H1 (cell line): ENCODE results near the gene NBDY. TPM values are rescaled to one million over a fixed set of nuclear protein-coding genes. Genes with fewer than 3 reads are reported as not detected.

Experiments used
- CTCF ChIA-PET: fragments of 300-600 bp; sonication (Branson Sonifier 250); formaldehyde crosslinking; loops from one replicate; lab custom pipeline; 2021; ENCODE audit not compliant: partially characterized antibody; lab: Charles Lee
- POLR2A ChIA-PET: fragments of 300-600 bp; sonication (Branson Sonifier 250); formaldehyde crosslinking; loops from one replicate; lab custom pipeline; 2021; ENCODE audit warnings: inconsistent platforms; ENCODE audit not compliant: partially characterized antibody; lab: Charles Lee
- DNase-seq, 2 experiments: peaks; one replicate each; pipeline versions ENCODE4 v3.0.0 to v3.0.0-alpha.2; 2010 to 2022; ENCODE audit warnings: low spot score in 2 of 2, low read depth in 1 of 2, mixed read lengths in 1 of 2
- FAIRE-seq: peaks from 2 replicates; lab custom pipeline; 2011; peaks lifted over from hg19 to GRCh38; lab: Jason Lieb, UNC
- H2AFZ ChIP-seq: 2 replicates; pipeline ENCODE4 v1.8.1; 2012; ENCODE audit warnings: low read length, inconsistent platforms
- H2AK5ac ChIP-seq: 2 replicates; pipeline ENCODE4 v1.6.1; 2013; ENCODE audit warnings: low read depth, low read length
- H2BK120ac ChIP-seq: replicated peaks from 2 replicates; pipeline ENCODE3; 2013; ENCODE audit warnings: low read depth, low read length, inconsistent platforms
- H2BK12ac ChIP-seq: 2 replicates; pipeline ENCODE4 v1.6.1; 2013; ENCODE audit warnings: low read depth, low read length
- H2BK15ac ChIP-seq: 2 replicates; pipeline ENCODE4 v1.6.1; 2013; ENCODE audit warnings: low read length
- H2BK20ac ChIP-seq: 2 replicates; pipeline ENCODE4 v1.6.1; 2013; ENCODE audit warnings: low read length
- H2BK5ac ChIP-seq: 2 replicates; pipeline ENCODE4 v1.6.1; 2013; ENCODE audit warnings: low read depth, low read length
- H3K14ac ChIP-seq: 2 replicates; pipeline ENCODE4 v1.6.1; 2013; ENCODE audit warnings: inconsistent platforms; ENCODE audit not compliant: insufficient read length
- H3K18ac ChIP-seq: 2 replicates; pipeline ENCODE4 v1.6.1; 2013; ENCODE audit warnings: low read length; ENCODE audit errors: extremely low read depth
- H3K23ac ChIP-seq: 2 replicates; pipeline ENCODE4 v1.6.1; 2013; ENCODE audit warnings: inconsistent platforms; ENCODE audit not compliant: insufficient read length
- H3K23me2 ChIP-seq: 2 replicates; pipeline ENCODE4 v1.6.1; 2013; ENCODE audit warnings: low read depth, low read length
- H3K27ac ChIP-seq: 2 replicates; pipeline ENCODE4 v1.6.1; 2011; ENCODE audit warnings: low read depth, low read length, inconsistent platforms
- H3K27me3 ChIP-seq, 4 experiments: replicated peaks in 1 of 4; 1 replicate in 1 of 4; 2 replicates in 3 of 4; pipeline versions ENCODE4 v1.6.1 to v1.8.1; 2011 to 2013; ENCODE audit warnings: low read length in 3 of 4, mild to moderate bottlenecking in 3 of 4, inconsistent platforms in 2 of 4, mixed read lengths in 2 of 4, moderate library complexity in 1 of 4; ENCODE audit not compliant: control insufficient read depth in 3 of 4, insufficient read depth in 3 of 4; ENCODE audit errors: extremely low read depth in 1 of 4
- H3K36me3 ChIP-seq, 4 experiments: 2 replicates each; pipeline versions ENCODE4 v1.6.1 to v1.8.1; 2011 to 2013; ENCODE audit warnings: mild to moderate bottlenecking in 4 of 4, low read length in 3 of 4, moderate library complexity in 2 of 4, control low read depth in 1 of 4, inconsistent platforms in 1 of 4; ENCODE audit not compliant: insufficient read depth in 4 of 4, control insufficient read depth in 2 of 4
- H3K4ac ChIP-seq: replicated peaks from 2 replicates; pipeline ENCODE3; 2013; ENCODE audit warnings: low read length, low read depth, mixed read lengths, inconsistent platforms; ENCODE audit not compliant: insufficient read length
- H3K4me1 ChIP-seq, 4 experiments: replicated peaks in 1 of 4; 1 replicate in 1 of 4; 2 replicates in 3 of 4; pipeline versions ENCODE4 v1.6.1 to v1.8.1; 2011 to 2013; ENCODE audit warnings: low read length in 3 of 4, inconsistent platforms in 2 of 4, mixed read lengths in 1 of 4; ENCODE audit not compliant: insufficient read depth in 4 of 4, control insufficient read depth in 3 of 4
- H3K4me2 ChIP-seq, 2 experiments: 2 replicates each; pipeline versions ENCODE4 v1.6.1 to v1.8.1; 2011 to 2013; ENCODE audit warnings: low read depth in 2 of 2, low read length in 2 of 2, control low read depth in 1 of 2, inconsistent platforms in 1 of 2, mild to moderate bottlenecking in 1 of 2; ENCODE audit not compliant: insufficient read depth in 1 of 2
- H3K4me3 ChIP-seq, 4 experiments: fragments of 200-600, 300-600 bp in 1 of 4; sonication (generic), shearing (Covaris generic), sonication (Bioruptor Twin) in 1 of 4; 2 replicates each; pipeline versions ENCODE4 v1.5.1 to v1.8.1; 2011 to 2016; ENCODE audit warnings: low read length in 4 of 4, low read depth in 3 of 4, control low read depth in 2 of 4, inconsistent platforms in 2 of 4, mild to moderate bottlenecking in 2 of 4, mixed read lengths in 1 of 4, moderate library complexity in 1 of 4; ENCODE audit not compliant: insufficient read depth in 2 of 4; ENCODE audit errors: extremely low read depth in 1 of 4
- H3K56ac ChIP-seq: replicated peaks from 2 replicates; pipeline ENCODE3; 2013; ENCODE audit warnings: low read depth, mild to moderate bottlenecking, mixed read lengths, low read length, inconsistent platforms; ENCODE audit not compliant: insufficient read length
- H3K79me1 ChIP-seq: 2 replicates; pipeline ENCODE4 v1.6.1; 2013; ENCODE audit warnings: low read depth, low read length, control low read depth
- H3K79me2 ChIP-seq, 2 experiments: 2 replicates each; pipeline versions ENCODE4 v1.6.1 to v1.8.1; 2012 to 2013; ENCODE audit warnings: low read length in 2 of 2, mild to moderate bottlenecking in 2 of 2, inconsistent platforms in 1 of 2; ENCODE audit not compliant: insufficient read depth in 2 of 2, control insufficient read depth in 1 of 2
- H3K9ac ChIP-seq, 4 experiments: replicated peaks in 1 of 4; 1 replicate in 1 of 4; 2 replicates in 3 of 4; pipeline versions ENCODE4 v1.6.1 to v1.8.1; 2011 to 2013; ENCODE audit warnings: low read depth in 3 of 4, low read length in 3 of 4, control low read depth in 2 of 4, mild to moderate bottlenecking in 2 of 4, moderate library complexity in 2 of 4, inconsistent platforms in 1 of 4; ENCODE audit errors: extremely low read depth in 1 of 4
- H3K9me3 ChIP-seq, 2 experiments: 2 replicates each; pipeline versions ENCODE4 v1.6.1 to v1.8.1; 2012 to 2013; ENCODE audit warnings: mild to moderate bottlenecking in 2 of 2, moderate library complexity in 2 of 2, control low read depth in 1 of 2, inconsistent platforms in 1 of 2, low read depth in 1 of 2, low read length in 1 of 2, mixed read lengths in 1 of 2; ENCODE audit not compliant: insufficient read depth in 2 of 2
- H4K20me1 ChIP-seq, 2 experiments: replicated peaks in 1 of 2; 2 replicates each; pipeline versions ENCODE3 to v1.8.1; 2011 to 2013; ENCODE audit warnings: inconsistent platforms in 2 of 2, low read length in 2 of 2, mild to moderate bottlenecking in 1 of 2; ENCODE audit not compliant: insufficient read depth in 2 of 2, control insufficient read depth in 1 of 2
- H4K5ac ChIP-seq: 2 replicates; pipeline ENCODE4 v1.6.1; 2013; ENCODE audit warnings: low read length, low read depth, mixed read lengths, inconsistent platforms; ENCODE audit not compliant: insufficient read length
- H4K8ac ChIP-seq: 2 replicates; pipeline ENCODE4 v1.8.0; 2013; ENCODE audit warnings: mild to moderate bottlenecking, moderate library complexity, low read length, inconsistent platforms; ENCODE audit not compliant: insufficient read depth; ENCODE audit errors: extremely low read depth
- H4K91ac ChIP-seq: replicated peaks from 2 replicates; pipeline ENCODE3; 2013; ENCODE audit warnings: low read length, mixed read lengths, inconsistent platforms; ENCODE audit not compliant: insufficient read length
- ASH2L ChIP-seq: fragments of 200-600, 300-600 bp; sonication (generic); IDR thresholded peaks from one replicate; pipeline ENCODE4 v1.7.1; 2017; ENCODE audit warnings: low read length
- BACH1 ChIP-seq: IDR thresholded peaks from 2 replicates; pipeline ENCODE4 v1.6.1; 2012; ENCODE audit warnings: low read length, improper control_type of control experiment
- CBX8 ChIP-seq: fragments of 300-800, 300-1000 bp; sonication (generic); IDR thresholded peaks from 2 replicates; pipeline ENCODE4 v1.7.1; 2016; ENCODE audit warnings: low read depth, low read length, borderline replicate concordance
- EZH2 ChIP-seq: fragments of 200-600 bp; sonication (generic); IDR thresholded peaks from 2 replicates; pipeline ENCODE4 v1.7.1; 2012; ENCODE audit warnings: low read depth, mild to moderate bottlenecking, moderate library complexity, low read length, inconsistent platforms; ENCODE audit not compliant: severe bottlenecking
- HDAC2 ChIP-seq, 2 experiments: fragments of 300-600 bp in 1 of 2; sonication (generic) in 1 of 2; IDR thresholded peaks; 2 replicates each; pipeline ENCODE4 v1.6.1; 2011 to 2012; ENCODE audit warnings: low read depth in 2 of 2, low read length in 2 of 2, mild to moderate bottlenecking in 2 of 2, moderate library complexity in 2 of 2, borderline replicate concordance in 1 of 2, inconsistent platforms in 1 of 2
- PHF8 ChIP-seq: fragments of 200-600 bp; sonication (generic); conservative IDR thresholded peaks from 2 replicates; pipeline ENCODE4 v1.7.1; 2012; ENCODE audit warnings: low read depth, mild to moderate bottlenecking, inconsistent platforms, low read length, moderate library complexity
- RAD21 ChIP-seq, 2 experiments: IDR thresholded peaks in 1 of 2; conservative IDR thresholded peaks in 1 of 2; 2 replicates each; pipeline ENCODE4 v1.6.1; 2011; ENCODE audit warnings: low read depth in 2 of 2, low read length in 2 of 2, improper control_type of control experiment in 1 of 2, inconsistent platforms in 1 of 2, mild to moderate bottlenecking in 1 of 2, moderate library complexity in 1 of 2
- SIRT6 ChIP-seq: IDR thresholded peaks from one replicate; pipeline ENCODE4 v1.7.1; 2012; ENCODE audit warnings: low read length, inconsistent platforms
- TBP ChIP-seq: IDR thresholded peaks from 2 replicates; pipeline ENCODE4 v1.6.1; 2011; ENCODE audit warnings: low read depth, low read length, improper control_type of control experiment
- TCF12 ChIP-seq: IDR thresholded peaks from 2 replicates; pipeline ENCODE4 v1.6.1; 2011; ENCODE audit warnings: low read depth, mild to moderate bottlenecking, low read length
- TEAD4 ChIP-seq: IDR thresholded peaks from 2 replicates; pipeline ENCODE4 v1.6.1; 2012; ENCODE audit warnings: low read depth, low read length, inconsistent platforms, mixed read lengths
- WGBS, 2 experiments: shearing (Covaris generic) in 1 of 2; methylation state at CpG; one replicate each; pipeline versions ENCODE4 v1.1.6 to v1.1.7; 2013 to 2015; ENCODE audit warnings: low lambda C conversion rate in 2 of 2, mixed read lengths in 2 of 2, inconsistent platforms in 1 of 2, low coverage in 1 of 2, missing lambda C conversion rate in 1 of 2; ENCODE audit not compliant: insufficient replicate concordance in 2 of 2, insufficient coverage in 1 of 2, insufficient read length in 1 of 2; ENCODE audit errors: extremely low coverage in 1 of 2, missing lambda C conversion rate in 1 of 2; 5-methylcytosine and 5-hydroxymethylcytosine counted together
- polyA plus RNA-seq, 7 experiments: library from polyadenylated mRNA; depleted of rRNA in 3 of 7; stranded (reverse) in 5 of 7; unstranded in 2 of 7; fragments of >200 nt in 5 of 7; fragments of 200-250 nt in 2 of 7; gene quantifications; 1 replicate in 5 of 7; 2 replicates in 1 of 7; 4 replicates in 1 of 7; pipeline versions ENCODE4 v1.2.1 to v1.2.3, GENCODE V29; 2011 to 2013; ENCODE audit warnings: missing spikeins in 2 of 7, mixed read lengths in 2 of 7
- total RNA-seq: library from RNA; stranded (reverse); fragmentation: NEBNext Ultra II Directional; extraction: Animal tissue kit (Norgen Biotek cat#: 25700); gene quantifications from 2 replicates; pipeline ENCODE4 v1.2.1, GENCODE V29; 2021
- TF ChIP-seq, protein P1 (sequence below): IDR thresholded peaks from 2 replicates; pipeline ENCODE4 v1.6.1; 2012; ENCODE audit warnings: inconsistent platforms

The NBDY gene
- total and polyA plus RNA-seq, 2 of the 8 experiments (the other 6 are each of a cell fraction or from before 2014, with no cell fraction given), result 42.3 to 57.8 TPM

DNA sequence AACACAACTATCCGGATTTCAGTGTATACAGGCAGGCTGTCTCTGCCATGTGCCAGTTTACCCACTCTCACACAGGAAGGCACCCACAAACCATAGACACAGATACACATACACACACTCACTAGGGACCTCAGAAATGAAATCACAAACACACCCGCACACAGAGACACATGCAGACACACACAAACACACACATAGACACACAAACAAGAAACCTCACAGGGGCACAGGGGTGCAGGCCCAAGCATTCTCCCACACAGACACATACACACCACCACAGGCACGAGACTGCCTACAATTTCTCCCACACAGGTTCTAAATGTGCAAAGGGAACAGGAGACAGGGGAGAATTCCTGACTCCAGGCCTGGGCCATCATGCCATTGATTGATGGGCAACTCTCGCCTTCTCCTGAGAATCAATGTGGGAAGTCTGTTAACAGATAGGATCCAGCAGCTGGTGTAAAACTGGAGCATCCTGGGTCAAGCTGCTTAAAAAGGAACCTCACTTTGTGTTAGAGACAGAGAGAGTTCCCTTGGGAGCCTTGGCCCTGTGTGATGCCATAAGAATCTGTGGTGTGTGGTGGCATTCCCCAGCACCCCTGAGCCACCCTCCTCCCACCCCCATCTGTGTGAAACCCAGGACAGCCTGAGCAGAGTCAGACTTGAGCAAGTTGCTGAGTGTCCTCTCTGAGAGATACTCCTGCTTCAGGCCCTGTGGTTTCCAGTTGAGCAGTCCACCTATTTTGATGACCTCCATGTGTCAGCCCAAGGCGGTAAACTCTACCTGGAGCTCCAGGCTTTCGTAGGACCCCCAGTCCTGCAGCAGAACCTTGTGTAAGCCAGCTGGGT is 33.9 kb downstream of the NBDY start:
- H4K8ac ChIP-seq, result no peak overlapping the region
- no peak overlapping the region for H3K4me2 ChIP-seq
- H3K27ac ChIP-seq, result no peak overlapping the region
- H3K14ac ChIP-seq, result no peak overlapping the region
- H3K9me3 ChIP-seq, result no peaks in the 10 kb centered on the region
- no peaks in the 10 kb centered on the region; a peak in 1 of 4 replicates for H3K79me2 ChIP-seq
- no peak overlapping the region for H4K5ac ChIP-seq
- H3K4ac ChIP-seq, result no peak overlapping the region
- H3K23me2 ChIP-seq, result no peaks in the 10 kb centered on the region
- no peak overlapping the region for H2BK20ac ChIP-seq
- no peak overlapping the region for H3K4me3 ChIP-seq
- no peak overlapping the region for H3K9ac ChIP-seq
- WGBS, 2 experiments, result 89% methylated on average over 4 of the region's 6 CpGs; no CpG with 5 or more reads in 1 of the 2 experiments
- no peak overlapping the region for H2BK15ac ChIP-seq
- no peak overlapping the region for H2BK120ac ChIP-seq
- FAIRE-seq (no peak), DNase-seq (no peak)
- H3K79me1 ChIP-seq, result no peaks in the 10 kb centered on the region
- no peak overlapping the region for H2AK5ac ChIP-seq
- no peak overlapping the region for H2BK12ac ChIP-seq
- ChIA-PET POLR2A (no interaction called here), CTCF (interaction anchor here (1.3 to 2.5 kb wide), 2 partner anchors 19 to 215 kb away, joined by 3 to 11 read pairs; no protein-coding TSS in a partner anchor)
- H3K23ac ChIP-seq, result no peak overlapping the region
- no peaks in the 10 kb centered on the region for H4K20me1 ChIP-seq
- H3K4me1 ChIP-seq, result peaks cover 0 to 11% (median 2%) of the 10 kb centered on the region in 4 experiments; a peak in 4 of 7 replicates
- H2AFZ ChIP-seq, result no peak overlapping the region
- no peak overlapping the region for H2BK5ac ChIP-seq
- H4K91ac ChIP-seq, result no peak overlapping the region
- no peak overlapping the region for H3K56ac ChIP-seq
- H3K18ac ChIP-seq, result no peak overlapping the region
- H3K36me3 ChIP-seq, result peaks cover 0 to 5% (median 0%) of the 10 kb centered on the region in 4 experiments; a peak in 1 of 8 replicates
- H3K27me3 ChIP-seq, result no peaks in the 10 kb centered on the region
- TF ChIP-seq ASH2L (no peak), EZH2 (no peak), TEAD4 (no peak), BACH1 (no peak), TCF12 (no peak), HDAC2 (IDR thresholded peaks at IDR 0.05; ENCODE audit: borderline replicate concordance in 1 of 2, low read depth in 2 of 2, low read length in 2 of 2) (no peak), CBX8 (no peak), TBP (no peak), PHF8 (no peak), RAD21 (IDR thresholded peaks at IDR 0.05 in 1 of 2, conservative IDR thresholded peaks at IDR 0.05 in 1 of 2; ENCODE audit: low read depth in 2 of 2, low read length in 2 of 2) (no peak), SIRT6 (no peak)
- TF ChIP-seq, protein P1, sequence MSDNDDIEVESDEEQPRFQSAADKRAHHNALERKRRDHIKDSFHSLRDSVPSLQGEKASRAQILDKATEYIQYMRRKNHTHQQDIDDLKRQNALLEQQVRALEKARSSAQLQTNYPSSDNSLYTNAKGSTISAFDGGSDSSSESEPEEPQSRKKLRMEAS, result no peak
